ENCODE measurements around the gene PCID2.
A peak's percentile ranks its signal among the peaks of the same experiment; 100 is the strongest.

PCID2 gene

DNA sequence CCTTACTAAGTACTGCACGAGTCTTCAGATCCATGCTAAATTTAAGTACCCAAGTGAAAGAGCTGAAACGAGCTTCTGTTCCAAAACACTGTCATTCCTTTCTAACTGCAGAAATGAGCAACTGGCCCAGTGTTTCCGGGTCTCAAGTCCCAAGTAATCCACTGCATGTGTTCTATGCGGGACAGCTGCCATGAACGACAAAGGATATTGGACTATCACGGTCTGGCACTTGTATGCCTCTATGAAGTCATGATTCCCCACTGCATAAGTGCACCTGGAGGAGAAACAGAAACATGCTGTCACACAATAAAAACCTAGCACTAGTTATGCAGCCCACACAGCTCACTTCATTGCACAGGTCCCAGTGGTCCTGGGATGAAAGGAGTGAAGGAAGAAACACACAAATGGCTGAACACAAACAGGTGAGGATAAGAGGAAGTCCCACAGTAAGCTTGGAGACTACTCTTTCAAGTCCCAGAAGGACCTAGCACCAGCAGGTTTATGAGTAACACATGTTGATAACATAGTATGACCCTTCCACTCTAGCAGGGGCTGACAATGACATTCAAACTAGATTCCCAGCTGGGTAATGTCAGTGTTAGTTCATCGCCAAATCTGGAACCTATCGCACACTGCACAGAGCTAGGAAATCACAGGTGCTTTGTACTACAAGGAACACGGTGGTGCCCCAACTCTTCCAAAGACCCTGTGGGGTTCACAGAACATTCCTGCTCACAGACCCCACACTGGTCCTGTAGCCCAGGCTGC, 11.3 kb downstream of the PCID2 start:
- H3K4me3 ChIP-seq (ENCODE audit: low read depth, low read length), result no peak overlapping the region
- TF ChIP-seq, protein P1, sequence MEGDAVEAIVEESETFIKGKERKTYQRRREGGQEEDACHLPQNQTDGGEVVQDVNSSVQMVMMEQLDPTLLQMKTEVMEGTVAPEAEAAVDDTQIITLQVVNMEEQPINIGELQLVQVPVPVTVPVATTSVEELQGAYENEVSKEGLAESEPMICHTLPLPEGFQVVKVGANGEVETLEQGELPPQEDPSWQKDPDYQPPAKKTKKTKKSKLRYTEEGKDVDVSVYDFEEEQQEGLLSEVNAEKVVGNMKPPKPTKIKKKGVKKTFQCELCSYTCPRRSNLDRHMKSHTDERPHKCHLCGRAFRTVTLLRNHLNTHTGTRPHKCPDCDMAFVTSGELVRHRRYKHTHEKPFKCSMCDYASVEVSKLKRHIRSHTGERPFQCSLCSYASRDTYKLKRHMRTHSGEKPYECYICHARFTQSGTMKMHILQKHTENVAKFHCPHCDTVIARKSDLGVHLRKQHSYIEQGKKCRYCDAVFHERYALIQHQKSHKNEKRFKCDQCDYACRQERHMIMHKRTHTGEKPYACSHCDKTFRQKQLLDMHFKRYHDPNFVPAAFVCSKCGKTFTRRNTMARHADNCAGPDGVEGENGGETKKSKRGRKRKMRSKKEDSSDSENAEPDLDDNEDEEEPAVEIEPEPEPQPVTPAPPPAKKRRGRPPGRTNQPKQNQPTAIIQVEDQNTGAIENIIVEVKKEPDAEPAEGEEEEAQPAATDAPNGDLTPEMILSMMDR (IDR thresholded peaks at IDR 0.05; ENCODE audit: low read depth, low read length), result no peak

DNA sequence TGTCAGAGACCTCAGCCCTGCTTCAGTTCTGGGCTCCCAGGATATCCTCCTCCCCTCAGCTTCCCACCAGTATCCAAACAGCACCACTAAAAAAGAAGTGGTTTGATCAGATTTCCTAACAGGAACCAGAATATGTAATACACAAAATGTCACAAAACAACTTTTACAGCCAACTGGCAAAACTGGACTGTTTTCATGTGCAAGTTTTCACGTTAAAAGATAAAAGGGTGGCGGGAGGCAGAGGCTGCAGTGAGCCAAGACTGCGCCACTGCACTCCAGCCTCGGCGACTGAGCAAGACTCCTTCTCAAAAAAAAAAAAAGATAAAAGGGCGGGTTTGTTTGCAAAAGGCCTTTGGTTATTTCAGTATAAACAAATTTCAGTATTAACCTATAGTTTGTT, 13.1 kb downstream of the PCID2 start:
- TF ChIP-seq, protein P1 (IDR thresholded peaks at IDR 0.05; ENCODE audit: low read depth, low read length), result no peak
- H3K4me3 ChIP-seq (ENCODE audit: low read depth, low read length), result no peak overlapping the region

DNA sequence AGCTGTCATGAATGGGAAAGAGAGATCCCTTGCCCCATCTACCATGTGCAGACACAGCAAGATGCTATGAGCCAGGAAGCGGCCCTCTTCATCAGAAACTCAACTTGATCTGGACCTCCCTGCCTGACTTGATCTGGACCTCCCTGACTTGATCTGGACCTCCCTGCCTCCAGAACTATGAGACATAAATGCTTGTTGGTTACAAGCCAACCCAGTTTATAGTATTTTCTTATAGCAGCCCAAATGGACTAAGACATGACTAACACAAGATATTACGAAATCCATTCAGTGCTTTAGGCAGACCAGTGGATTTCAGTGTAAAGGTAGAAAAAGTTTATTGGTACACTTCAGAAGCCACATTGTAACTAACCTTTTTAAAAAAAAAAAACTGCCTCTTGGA, 15.6 kb downstream of the PCID2 start:
- H3K4me3 ChIP-seq (ENCODE audit: low read depth, low read length), result no peak overlapping the region
- TF ChIP-seq, protein P1 (IDR thresholded peaks at IDR 0.05; ENCODE audit: low read depth, low read length), result no peak

- H3K4me3 ChIP-seq (ENCODE audit: low read depth, low read length), result no peak overlapping the region
Measured at GRCh38 chr13:113192279-113192678, 16.2 kb downstream of the PCID2 start.

GRCh38 chr13:113190181-113190580, 18.3 kb downstream of the PCID2 start:
- H3K4me3 ChIP-seq (ENCODE audit: low read depth, low read length), result no peak overlapping the region
- TF ChIP-seq, protein P1 (IDR thresholded peaks at IDR 0.05; ENCODE audit: low read depth, low read length), result no peak

More at GRCh38 chr13:113192279-113192678, 16.2 kb downstream of the PCID2 start:
- TF ChIP-seq, protein P1 (IDR thresholded peaks at IDR 0.05; ENCODE audit: low read depth, low read length), result no peak

- TF ChIP-seq, protein P1 (IDR thresholded peaks at IDR 0.05; ENCODE audit: low read depth, low read length), result no peak
- H3K4me3 ChIP-seq (ENCODE audit: low read depth, low read length), result no peak overlapping the region
Measured at GRCh38 chr13:113187883-113188665, 20.4 kb downstream of the PCID2 start.

DNA sequence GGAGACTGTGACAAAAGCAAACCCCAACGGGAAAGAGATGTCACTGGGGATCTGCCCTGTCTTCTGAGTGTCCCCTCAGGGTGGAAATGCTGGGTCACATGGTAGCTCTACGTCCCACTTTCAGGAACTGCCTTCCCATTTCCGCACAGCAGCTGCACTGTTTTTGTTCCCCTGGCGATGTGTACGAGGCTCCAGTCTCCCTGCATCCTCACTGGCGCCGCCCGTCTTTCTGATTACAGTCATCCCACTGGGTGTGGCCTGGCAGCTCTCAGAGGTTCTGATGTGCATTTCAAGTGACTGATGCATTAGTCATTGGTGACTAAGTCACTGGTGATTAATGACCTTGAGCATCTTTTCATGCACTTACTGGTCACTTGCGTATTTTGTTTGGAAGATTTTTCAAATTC, 21.2 kb downstream of the PCID2 start:
- H3K4me3 ChIP-seq (ENCODE audit: low read depth, low read length), result peak overlapping the region; percentile 42

More for the DNA sequence above, 21.2 kb downstream of the PCID2 start:
- TF ChIP-seq, protein P1 (IDR thresholded peaks at IDR 0.05; ENCODE audit: low read depth, low read length), result no peak
